IMR-90 (cell line): ENCODE data around the gene ASB1. TPM values are rescaled to one million over a fixed set of nuclear protein-coding genes. Genes with fewer than 3 reads are reported as not detected.

Experiments
- ATAC-seq: fragments of 200-7000 bp; cut with Tn5 transposase; 2 replicates; pipeline ENCODE4 v1.9.1; 2020; ENCODE audit warnings: low read depth, mild to moderate bottlenecking, moderate library complexity
- BruUV-seq: library from RNA; stranded (reverse); fragments of 400-500 nt; replicated peaks from 2 replicates; lab custom pipeline; 2021; lab: Mats Ljungman, UMichigan
- CTCF ChIA-PET: fragments of 300-600 bp; formaldehyde crosslinking; extraction: SDS; loops from one replicate; lab custom pipeline; 2021; ENCODE audit warnings: antibody characterized with exemption; lab: Yijun Ruan, JAX
- POLR2A ChIA-PET: fragments of 300-600 bp; sonication (Branson Sonifier 250); formaldehyde crosslinking; loops from one replicate; lab custom pipeline; 2022; ENCODE audit warnings: antibody characterized with exemption; ENCODE audit not compliant: unreplicated experiment; lab: Charles Lee
- DNase-seq: peaks from one replicate; pipeline ENCODE4 v3.0.0; 2013
- H2AFZ ChIP-seq: replicated peaks from 2 replicates; pipeline ENCODE3; 2013; ENCODE audit warnings: low read length, mild to moderate bottlenecking; ENCODE audit not compliant: poor library complexity
- H2AK5ac ChIP-seq: 2 replicates; pipeline ENCODE4 v1.6.1; 2013; ENCODE audit warnings: low read depth, low read length, inconsistent platforms
- H2AK9ac ChIP-seq: replicated peaks from 2 replicates; pipeline ENCODE3; 2013; ENCODE audit warnings: mild to moderate bottlenecking, low read depth, low read length, moderate library complexity; ENCODE audit not compliant: poor library complexity
- H2BK120ac ChIP-seq: 2 replicates; pipeline ENCODE4 v1.6.1; 2013; ENCODE audit warnings: low read depth, low read length, inconsistent platforms
- H2BK15ac ChIP-seq: 3 replicates; pipeline ENCODE4 v1.6.1; 2013; ENCODE audit warnings: low read depth, low read length, inconsistent platforms
- H2BK20ac ChIP-seq: 2 replicates; pipeline ENCODE4 v1.6.1; 2013; ENCODE audit warnings: low read depth, mild to moderate bottlenecking, inconsistent platforms, low read length, moderate library complexity
- H2BK5ac ChIP-seq: 2 replicates; pipeline ENCODE4 v1.6.1; 2013; ENCODE audit warnings: mild to moderate bottlenecking, low read depth, low read length, inconsistent platforms; ENCODE audit not compliant: poor library complexity, severe bottlenecking
- H3K14ac ChIP-seq: replicated peaks from 2 replicates; pipeline ENCODE4 v1.6.1; 2013; ENCODE audit warnings: low read depth, low read length, inconsistent platforms
- H3K18ac ChIP-seq: 2 replicates; pipeline ENCODE4 v1.6.1; 2013; ENCODE audit warnings: low read depth, low read length, control low read depth
- H3K23ac ChIP-seq: 2 replicates; pipeline ENCODE4 v1.6.1; 2013; ENCODE audit warnings: low read depth, low read length, inconsistent platforms
- H3K27ac ChIP-seq: 2 replicates; pipeline ENCODE4 v1.5.1; 2013; ENCODE audit warnings: mild to moderate bottlenecking, control low read depth, low read length; ENCODE audit not compliant: insufficient read depth
- H3K27me3 ChIP-seq: 2 replicates; pipeline ENCODE4 v1.6.1; 2013; ENCODE audit warnings: low read length; ENCODE audit not compliant: control insufficient read depth, insufficient read depth
- H3K36me3 ChIP-seq: 2 replicates; pipeline ENCODE4 v1.6.1; 2013; ENCODE audit warnings: low read length, mixed read lengths; ENCODE audit not compliant: control insufficient read depth, insufficient read depth
- H3K4ac ChIP-seq: 2 replicates; pipeline ENCODE4 v1.6.1; 2013; ENCODE audit warnings: low read depth, low read length, inconsistent platforms
- H3K4me1 ChIP-seq: 2 replicates; pipeline ENCODE4 v1.6.1; 2013; ENCODE audit warnings: low read length, mixed read lengths; ENCODE audit not compliant: control insufficient read depth, insufficient read depth
- H3K4me2 ChIP-seq: 2 replicates; pipeline ENCODE4 v1.6.1; 2013; ENCODE audit warnings: low read depth, mild to moderate bottlenecking, control low read depth, low read length, moderate library complexity
- H3K4me3 ChIP-seq: 2 replicates; pipeline ENCODE4 v1.5.1; 2013; ENCODE audit warnings: low read depth, mild to moderate bottlenecking, control low read depth, low read length, moderate library complexity; ENCODE audit not compliant: insufficient read depth
- H3K56ac ChIP-seq: 2 replicates; pipeline ENCODE4 v1.6.1; 2013; ENCODE audit warnings: low read length, inconsistent platforms; ENCODE audit not compliant: insufficient read depth; ENCODE audit errors: extremely low read depth
- H3K79me1 ChIP-seq, 2 experiments: 2 replicates each; pipeline ENCODE4 v1.6.1; 2013; ENCODE audit warnings: low read length in 2 of 2, inconsistent platforms in 1 of 2, low read depth in 1 of 2
- H3K9ac ChIP-seq: 2 replicates; pipeline ENCODE4 v1.6.1; 2013; ENCODE audit warnings: low read depth, low read length, control low read depth
- H3K9me1 ChIP-seq: 2 replicates; pipeline ENCODE4 v1.6.1; 2013; ENCODE audit warnings: low read length, inconsistent platforms; ENCODE audit not compliant: insufficient read depth
- H3K9me3 ChIP-seq: 2 replicates; pipeline ENCODE4 v1.6.1; 2013; ENCODE audit warnings: low read length; ENCODE audit not compliant: control insufficient read depth, insufficient read depth
- H4K20me1 ChIP-seq: 2 replicates; pipeline ENCODE4 v1.6.1; 2013; ENCODE audit warnings: low read length, inconsistent platforms; ENCODE audit not compliant: insufficient read depth
- H4K5ac ChIP-seq: 2 replicates; pipeline ENCODE4 v1.6.1; 2013; ENCODE audit warnings: mild to moderate bottlenecking, low read depth, low read length, control low read depth
- H4K8ac ChIP-seq, 2 experiments: 2 replicates each; pipeline ENCODE4 v1.6.1; 2013; ENCODE audit warnings: low read depth in 2 of 2, low read length in 2 of 2, control low read depth in 1 of 2, inconsistent platforms in 1 of 2
- H4K91ac ChIP-seq: 2 replicates; pipeline ENCODE4 v1.6.1; 2013; ENCODE audit warnings: low read depth, low read length, inconsistent platforms; ENCODE audit not compliant: insufficient read depth
- BHLHE40 ChIP-seq: fragments of 150-350 bp; IDR thresholded peaks from 2 replicates; pipeline ENCODE4 v1.6.1; 2016; ENCODE audit warnings: mild to moderate bottlenecking, low read depth, low read length
- CEBPB ChIP-seq: IDR thresholded peaks from 2 replicates; pipeline ENCODE4 v1.6.1; 2012; ENCODE audit warnings: low read depth, low read length, improper control_type of control experiment
- CHD1 ChIP-seq: IDR thresholded peaks from 2 replicates; pipeline ENCODE4 v1.6.1; 2012; ENCODE audit warnings: low read depth, low read length, improper control_type of control experiment
- FOS ChIP-seq: fragments of 150-350 bp; IDR thresholded peaks from 2 replicates; pipeline ENCODE4 v1.6.1; 2016; ENCODE audit warnings: low read depth, low read length
- MAFK ChIP-seq: IDR thresholded peaks from 2 replicates; pipeline ENCODE4 v1.6.1; 2012; ENCODE audit warnings: low read depth, low read length, improper control_type of control experiment
- MAZ ChIP-seq: IDR thresholded peaks from 2 replicates; pipeline ENCODE4 v1.6.1; 2012; ENCODE audit warnings: low read depth, mild to moderate bottlenecking, low read length, improper control_type of control experiment, moderate library complexity, borderline replicate concordance
- MXI1 ChIP-seq: IDR thresholded peaks from 2 replicates; pipeline ENCODE4 v1.6.1; 2012; ENCODE audit warnings: low read depth, mild to moderate bottlenecking, low read length, moderate library complexity, borderline replicate concordance
- NFE2L2 ChIP-seq: fragments of 150-350 bp; IDR thresholded peaks from 2 replicates; pipeline ENCODE4 v1.6.1; 2016; ENCODE audit warnings: low read depth, mild to moderate bottlenecking, low read length
- POLR2A ChIP-seq: IDR thresholded peaks from 2 replicates; pipeline ENCODE4 v1.6.1; 2012; ENCODE audit warnings: mild to moderate bottlenecking, low read depth, low read length
- RAD21 ChIP-seq: IDR thresholded peaks from 2 replicates; pipeline ENCODE4 v1.6.1; 2012; ENCODE audit warnings: low read length, improper control_type of control experiment
- RCOR1 ChIP-seq: IDR thresholded peaks from 2 replicates; pipeline ENCODE4 v1.6.1; 2012; ENCODE audit warnings: mild to moderate bottlenecking, low read length, improper control_type of control experiment; ENCODE audit not compliant: insufficient replicate concordance
- RFX5 ChIP-seq: IDR thresholded peaks from 2 replicates; pipeline ENCODE4 v1.8.0; 2012; ENCODE audit warnings: low read depth, mild to moderate bottlenecking, low read length, moderate library complexity
- SMC3 ChIP-seq: fragments of 150-350 bp; IDR thresholded peaks from 2 replicates; pipeline ENCODE4 v1.6.1; 2016; ENCODE audit warnings: low read depth, mild to moderate bottlenecking, antibody characterized with exemption, low read length, moderate library complexity
- WGBS, 2 experiments: methylation state at CpG; one replicate each; pipeline versions ENCODE4 v1.1.5 to v1.1.7; 2013; ENCODE audit warnings: missing lambda C conversion rate in 2 of 2; ENCODE audit not compliant: insufficient read length in 1 of 2; ENCODE audit errors: extremely low coverage in 2 of 2; 5-methylcytosine and 5-hydroxymethylcytosine counted together
- dilution Hi-C: fragments of 300-500 bp; cut with HindIII; formaldehyde crosslinking; loops from one replicate; pipeline ENCODE4 v1.14.3; 2018; ENCODE audit warnings: low sequenced_read_pairs; ENCODE audit not compliant: unreplicated experiment
- in situ Hi-C: fragments of 300-500 bp; cut with MboI; formaldehyde crosslinking; loops from 3 replicates; pipeline ENCODE4 v1.14.3; 2019; ENCODE audit warnings: low sequenced_read_pairs, inconsistent platforms, mixed read lengths
- intact Hi-C: fragments of 100-400 bp; cut with micrococcal nuclease; formaldehyde crosslinking; loops from 2 replicates; pipeline ENCODE4 v1.10.0; 2022
- polyA plus RNA-seq, 3 experiments: library from polyadenylated mRNA; depleted of rRNA; stranded (reverse); fragments of >200 nt; gene quantifications; 2 replicates each; pipeline ENCODE4 v1.2.3, GENCODE V29; 2012; ENCODE audit warnings: low replicate concordance in 1 of 3
- total RNA-seq: library from RNA; depleted of rRNA; stranded (reverse); fragments of >200 nt; gene quantifications from 2 replicates; pipeline ENCODE4 v1.2.3, GENCODE V29; 2012
- TF ChIP-seq, protein P1 (sequence below): conservative IDR thresholded peaks from 2 replicates; pipeline ENCODE4 v1.5.1; 2012; ENCODE audit warnings: mild to moderate bottlenecking, low read depth, low read length, improper control_type of control experiment
- TF ChIP-seq, protein P2 (sequence below): fragments of 150-350 bp; IDR thresholded peaks from 2 replicates; pipeline ENCODE4 v1.6.1; 2016; ENCODE audit warnings: low read depth, mild to moderate bottlenecking, low read length, moderate library complexity, borderline replicate concordance

ASB1 gene
- total and polyA plus RNA-seq, 2 of the 4 experiments (the other 2 are of a cell fraction), result 23.5 to 37.3 TPM

DNA sequence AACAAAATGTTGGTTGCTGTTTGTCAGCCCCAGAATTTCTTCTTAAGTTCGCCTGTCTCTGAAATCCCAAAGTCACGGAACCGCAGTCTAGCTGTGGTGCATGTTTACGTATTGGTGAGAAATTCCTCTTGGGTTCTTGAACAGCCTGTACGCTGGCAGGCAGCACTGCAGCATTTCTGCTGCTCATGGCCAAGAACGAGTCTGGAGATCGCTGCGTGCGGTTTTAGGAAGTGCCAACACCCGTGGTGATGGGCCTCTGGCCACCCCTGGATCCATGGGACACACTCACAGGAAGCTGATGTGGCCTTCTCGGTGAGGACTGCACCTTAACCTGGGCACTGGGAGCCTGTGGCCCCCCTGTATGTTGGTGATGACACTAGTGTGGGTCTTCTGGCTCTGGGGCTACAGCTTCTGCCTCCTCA, 23.7 kb downstream of the ASB1 start:
- ATAC-seq (no peak), DNase-seq (no peak)
- no TSS peak for BruUV-seq
- no peak overlapping the region for H3K4me2 ChIP-seq
- H3K9me1 ChIP-seq, result peaks cover 10% of the 10 kb centered on the region; the same call in 1 of the 2 replicates
- dilution Hi-C loops (no loop called here), intact Hi-C loops (no loop called here), in situ Hi-C loops (no loop called here)
- H4K8ac ChIP-seq, result no peak overlapping the region
- no peak overlapping the region for H3K9ac ChIP-seq
- TF ChIP-seq RCOR1 (no peak), RAD21 (no peak), POLR2A (no peak), NFE2L2 (no peak), RFX5 (no peak), FOS (no peak), MAFK (no peak), BHLHE40 (no peak), SMC3 (no peak), CEBPB (no peak), MXI1 (no peak), MAZ (no peak), CHD1 (no peak)
- TF ChIP-seq, protein P1, sequence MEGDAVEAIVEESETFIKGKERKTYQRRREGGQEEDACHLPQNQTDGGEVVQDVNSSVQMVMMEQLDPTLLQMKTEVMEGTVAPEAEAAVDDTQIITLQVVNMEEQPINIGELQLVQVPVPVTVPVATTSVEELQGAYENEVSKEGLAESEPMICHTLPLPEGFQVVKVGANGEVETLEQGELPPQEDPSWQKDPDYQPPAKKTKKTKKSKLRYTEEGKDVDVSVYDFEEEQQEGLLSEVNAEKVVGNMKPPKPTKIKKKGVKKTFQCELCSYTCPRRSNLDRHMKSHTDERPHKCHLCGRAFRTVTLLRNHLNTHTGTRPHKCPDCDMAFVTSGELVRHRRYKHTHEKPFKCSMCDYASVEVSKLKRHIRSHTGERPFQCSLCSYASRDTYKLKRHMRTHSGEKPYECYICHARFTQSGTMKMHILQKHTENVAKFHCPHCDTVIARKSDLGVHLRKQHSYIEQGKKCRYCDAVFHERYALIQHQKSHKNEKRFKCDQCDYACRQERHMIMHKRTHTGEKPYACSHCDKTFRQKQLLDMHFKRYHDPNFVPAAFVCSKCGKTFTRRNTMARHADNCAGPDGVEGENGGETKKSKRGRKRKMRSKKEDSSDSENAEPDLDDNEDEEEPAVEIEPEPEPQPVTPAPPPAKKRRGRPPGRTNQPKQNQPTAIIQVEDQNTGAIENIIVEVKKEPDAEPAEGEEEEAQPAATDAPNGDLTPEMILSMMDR, result no peak
- TF ChIP-seq, protein P2, sequence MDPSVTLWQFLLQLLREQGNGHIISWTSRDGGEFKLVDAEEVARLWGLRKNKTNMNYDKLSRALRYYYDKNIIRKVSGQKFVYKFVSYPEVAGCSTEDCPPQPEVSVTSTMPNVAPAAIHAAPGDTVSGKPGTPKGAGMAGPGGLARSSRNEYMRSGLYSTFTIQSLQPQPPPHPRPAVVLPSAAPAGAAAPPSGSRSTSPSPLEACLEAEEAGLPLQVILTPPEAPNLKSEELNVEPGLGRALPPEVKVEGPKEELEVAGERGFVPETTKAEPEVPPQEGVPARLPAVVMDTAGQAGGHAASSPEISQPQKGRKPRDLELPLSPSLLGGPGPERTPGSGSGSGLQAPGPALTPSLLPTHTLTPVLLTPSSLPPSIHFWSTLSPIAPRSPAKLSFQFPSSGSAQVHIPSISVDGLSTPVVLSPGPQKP, result no peak
- peaks cover 5% of the 10 kb centered on the region for H3K4me1 ChIP-seq
- H3K4me3 ChIP-seq, result no peak overlapping the region
- no peak overlapping the region for H3K18ac ChIP-seq
- peaks cover 21% of the 10 kb centered on the region for H4K20me1 ChIP-seq
- H3K23ac ChIP-seq, result no peak overlapping the region
- 95% methylated on average over 10 of the region's 11 CpGs; no CpG with 5 or more reads in 1 of the 2 experiments for WGBS, 2 experiments
- H2BK20ac ChIP-seq, result no peak overlapping the region
- no peak overlapping the region for H2BK120ac ChIP-seq
- H2BK5ac ChIP-seq, result no peak overlapping the region
- ChIA-PET CTCF (no interaction called here), POLR2A (no interaction called here)
- H3K27ac ChIP-seq, result no peak overlapping the region
- no peak overlapping the region for H3K56ac ChIP-seq
- H3K27me3 ChIP-seq, result no peaks in the 10 kb centered on the region
- H3K36me3 ChIP-seq, result peaks cover 63% of the 10 kb centered on the region
- H2BK15ac ChIP-seq, result no peak overlapping the region
- no peak overlapping the region for H4K91ac ChIP-seq
- no peak overlapping the region for H2AK5ac ChIP-seq
- H2AK9ac ChIP-seq, result no peak overlapping the region
- H4K5ac ChIP-seq, result no peak overlapping the region
- peaks cover 58 to 63% of the 10 kb centered on the region in 2 experiments for H3K79me1 ChIP-seq
- H3K4ac ChIP-seq, result no peak overlapping the region
- no peak overlapping the region for H2AFZ ChIP-seq
- H3K9me3 ChIP-seq, result 0 out of 2 replicates have a peak, but pooled peaks cover 2% of the 10 kb centered on the region
- H3K14ac ChIP-seq, result no peak overlapping the region
